Mammary epithelial cell (primary cell): ENCODE results near the gene PREX1.

Experiments used
- CTCF ChIP-seq, 2 donors: IDR thresholded peaks in 1 of 2; conservative IDR thresholded peaks in 1 of 2; 2 replicates each; pipeline ENCODE4 v1.5.1; 2011 to 2012; ENCODE audit warnings: inconsistent platforms in 2 of 2, low read length in 2 of 2, mild to moderate bottlenecking in 2 of 2, control low read depth in 1 of 2, low read depth in 1 of 2; ENCODE audit not compliant: insufficient read depth in 1 of 2; ENCODE audit errors: extremely low read depth in 1 of 2
- EZH2 ChIP-seq: IDR thresholded peaks from 2 replicates; pipeline ENCODE4 v1.6.1; 2012; ENCODE audit warnings: low read length, inconsistent platforms, borderline replicate concordance

- TF ChIP-seq CTCF (conservative IDR thresholded peaks at IDR 0.05 in 1 of 2, IDR thresholded peaks at IDR 0.05 in 1 of 2; ENCODE audit: extremely low read depth in 1 of 2, insufficient read depth in 1 of 2, low read depth in 1 of 2, low read length in 2 of 2): no peak
- no peak for TF ChIP-seq EZH2
These were observed 21.5 kb upstream of the PREX1 start for GRCh38 chr20:48849299-48849698.
